ENCODE measurements around the gene RRP1B. TPM values are rescaled to one million over a fixed set of nuclear protein-coding genes. Genes with fewer than 3 reads are reported as not detected.

RRP1B gene
- total RNA-seq, 2 donors from 2014 or later, result 34.5 to 76.3 TPM

DNA sequence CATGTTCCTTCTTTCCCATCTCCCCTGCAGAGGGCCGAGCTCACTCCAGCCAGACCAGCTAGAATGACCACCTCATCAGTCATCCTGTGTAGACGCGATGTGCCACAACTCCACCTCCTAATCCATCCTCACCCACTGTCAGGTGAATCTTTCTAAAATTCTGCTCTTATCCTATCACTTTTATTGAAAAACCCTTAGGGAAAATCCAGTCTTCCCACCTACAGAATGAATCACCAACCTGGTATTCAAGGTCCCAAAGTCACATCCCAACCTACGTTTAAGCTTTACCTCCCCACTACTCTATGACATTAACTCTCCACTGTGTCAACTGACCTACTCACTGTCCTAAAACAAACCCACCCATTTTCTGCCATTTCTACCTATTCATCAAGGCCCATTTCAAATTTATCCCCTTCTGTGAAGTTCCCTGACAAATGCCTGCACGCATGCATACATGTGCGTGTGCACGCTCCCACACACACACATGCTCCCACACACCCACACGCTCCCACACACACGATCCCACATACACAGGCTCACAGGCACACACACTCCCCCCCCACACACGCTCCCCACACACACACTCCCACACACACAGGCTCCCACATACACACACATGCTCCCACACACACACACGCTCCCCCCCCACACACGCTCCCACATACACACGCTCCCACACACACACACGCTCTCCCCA is 27.8 kb upstream of the RRP1B start:
- Mint-ChIP-seq H3K4me3 (no peak overlapping the region), H3K9me3 (no peaks in the 10 kb centered on the region), H3K4me1 (no peaks in the 10 kb centered on the region), H3K27ac (no peak overlapping the region), H3K36me3 (ENCODE audit: low read depth) (no peaks in the 10 kb centered on the region), H3K27me3 (peaks cover 15% of the 10 kb centered on the region)
- no peak for ATAC-seq (replicated peaks)

GRCh38 chr21:43632373-43632905 is 26.9 kb upstream of the RRP1B start:
- Mint-ChIP-seq H3K36me3 (ENCODE audit: low read depth) (no peaks in the 10 kb centered on the region), H3K4me1 (no peaks in the 10 kb centered on the region), H3K9me3 (no peaks in the 10 kb centered on the region), H3K4me3 (no peak overlapping the region), H3K27me3 (peaks cover 15% of the 10 kb centered on the region), H3K27ac (no peak overlapping the region)
- no peak for ATAC-seq (replicated peaks)

DNA sequence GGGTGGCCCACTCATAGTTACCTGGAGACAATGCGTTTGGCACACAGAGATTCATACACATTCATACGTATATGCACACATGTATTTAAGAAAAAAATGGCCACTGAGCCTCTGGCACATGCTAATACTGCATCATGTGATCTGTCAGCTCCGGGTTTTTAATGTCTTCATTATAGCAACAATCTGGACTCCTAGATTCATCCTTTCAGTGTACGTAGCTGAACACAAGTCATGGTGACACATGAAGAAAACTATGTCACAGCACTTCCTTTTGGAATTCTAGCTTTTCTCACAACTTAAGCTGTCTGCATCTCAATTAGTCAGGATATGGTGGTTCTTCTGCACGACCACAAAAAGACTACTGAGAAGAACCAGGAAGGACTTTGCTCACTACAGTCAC is 24.7 kb upstream of the RRP1B start:
- Mint-ChIP-seq H3K4me1 (peaks cover 4% of the 10 kb centered on the region), H3K9me3 (no peaks in the 10 kb centered on the region), H3K36me3 (ENCODE audit: low read depth) (no peaks in the 10 kb centered on the region), H3K27ac (no peak overlapping the region), H3K4me3 (no peak overlapping the region), H3K27me3 (peaks cover 11% of the 10 kb centered on the region)
- ATAC-seq (replicated peaks), result no peak

- H3K9me3 Mint-ChIP-seq, result no peaks in the 10 kb centered on the region
Observed at GRCh38 chr21:43635436-43635835, 23.9 kb upstream of the RRP1B start.

GRCh38 chr21:43637530-43638158 is 21.7 kb upstream of the RRP1B start:
- ATAC-seq (replicated peaks), result no peak
- H3K27me3 Mint-ChIP-seq, result no peaks in the 10 kb centered on the region
- H3K4me1 Mint-ChIP-seq, result peaks cover 4% of the 10 kb centered on the region
- no peaks in the 10 kb centered on the region for H3K9me3 Mint-ChIP-seq
- no peak overlapping the region for H3K4me3 Mint-ChIP-seq
- H3K27ac Mint-ChIP-seq, result no peak overlapping the region
- no peaks in the 10 kb centered on the region for H3K36me3 Mint-ChIP-seq (ENCODE audit: low read depth)

More at GRCh38 chr21:43635436-43635835, 23.9 kb upstream of the RRP1B start:
- ATAC-seq (replicated peaks), result no peak
- Mint-ChIP-seq H3K27me3 (peaks cover 11% of the 10 kb centered on the region), H3K4me3 (no peak overlapping the region), H3K27ac (no peak overlapping the region), H3K4me1 (peaks cover 4% of the 10 kb centered on the region), H3K36me3 (ENCODE audit: low read depth) (no peaks in the 10 kb centered on the region)

- H3K4me3 Mint-ChIP-seq, result no peak overlapping the region
- no peaks in the 10 kb centered on the region for H3K9me3 Mint-ChIP-seq
- peaks cover 4% of the 10 kb centered on the region for H3K4me1 Mint-ChIP-seq
- H3K27me3 Mint-ChIP-seq, result no peaks in the 10 kb centered on the region
- H3K27ac Mint-ChIP-seq, result peak overlapping the region; percentile 34
- H3K36me3 Mint-ChIP-seq (ENCODE audit: low read depth), result no peaks in the 10 kb centered on the region
- ATAC-seq (replicated peaks), result no peak
Observed at GRCh38 chr21:43639470-43640353, 19.6 kb upstream of the RRP1B start.

GRCh38 chr21:43640400-43640799 is 19.0 kb upstream of the RRP1B start:
- Mint-ChIP-seq H3K36me3 (ENCODE audit: low read depth) (no peaks in the 10 kb centered on the region), H3K4me1 (peaks cover 4% of the 10 kb centered on the region), H3K27me3 (no peaks in the 10 kb centered on the region), H3K4me3 (no peak overlapping the region), H3K27ac (no peak overlapping the region), H3K9me3 (no peaks in the 10 kb centered on the region)
- no peak for ATAC-seq (replicated peaks)

- peaks cover 4% of the 10 kb centered on the region for H3K4me1 Mint-ChIP-seq
- peaks cover 1% of the 10 kb centered on the region for H3K27me3 Mint-ChIP-seq
- H3K4me3 Mint-ChIP-seq, result no peak overlapping the region
- no peaks in the 10 kb centered on the region for H3K36me3 Mint-ChIP-seq (ENCODE audit: low read depth)
- no peak overlapping the region for H3K27ac Mint-ChIP-seq
- H3K9me3 Mint-ChIP-seq, result no peaks in the 10 kb centered on the region
- ATAC-seq (replicated peaks), result no peak
Observed at GRCh38 chr21:43643193-43643592, 16.2 kb upstream of the RRP1B start.

DNA sequence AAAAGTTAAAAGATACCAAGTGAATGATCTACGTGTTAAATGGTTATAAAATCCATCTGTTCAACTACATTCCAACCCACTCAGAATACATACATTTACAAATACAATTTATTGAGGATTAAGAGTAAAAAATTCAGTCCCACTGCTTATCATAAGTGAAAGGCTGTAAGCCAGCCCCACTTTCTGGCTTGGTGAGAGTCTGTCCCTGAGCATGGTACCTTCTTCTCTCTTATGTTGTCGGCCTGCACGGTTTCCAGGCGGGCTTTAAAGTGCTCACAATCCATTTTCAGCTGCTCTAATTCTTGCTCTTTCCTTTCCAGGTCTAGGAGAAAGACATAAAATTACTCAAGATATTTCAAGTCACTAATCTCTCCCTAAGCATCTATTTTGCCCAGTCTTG is 15.3 kb upstream of the RRP1B start:
- H3K4me3 Mint-ChIP-seq, result no peak overlapping the region

GRCh38 chr21:43644609-43645008 is 14.8 kb upstream of the RRP1B start:
- peaks cover 5% of the 10 kb centered on the region for H3K27me3 Mint-ChIP-seq
- H3K36me3 Mint-ChIP-seq (ENCODE audit: low read depth), result no peaks in the 10 kb centered on the region
- H3K4me1 Mint-ChIP-seq, result no peaks in the 10 kb centered on the region
- H3K9me3 Mint-ChIP-seq, result no peaks in the 10 kb centered on the region
- no peak overlapping the region for H3K27ac Mint-ChIP-seq
- ATAC-seq (replicated peaks), result peak; percentile 29
- H3K4me3 Mint-ChIP-seq, result no peak overlapping the region

More for the DNA sequence above, 15.3 kb upstream of the RRP1B start:
- H3K27ac Mint-ChIP-seq, result no peak overlapping the region
- H3K36me3 Mint-ChIP-seq (ENCODE audit: low read depth), result no peaks in the 10 kb centered on the region
- H3K27me3 Mint-ChIP-seq, result peaks cover 5% of the 10 kb centered on the region
- no peaks in the 10 kb centered on the region for H3K9me3 Mint-ChIP-seq
- no peak for ATAC-seq (replicated peaks)
- peaks cover 3% of the 10 kb centered on the region for H3K4me1 Mint-ChIP-seq

GRCh38 chr21:43645136-43645891 is 14.0 kb upstream of the RRP1B start:
- H3K27ac Mint-ChIP-seq, result no peak overlapping the region
- no peak for ATAC-seq (replicated peaks)
- no peaks in the 10 kb centered on the region for H3K36me3 Mint-ChIP-seq (ENCODE audit: low read depth)
- no peaks in the 10 kb centered on the region for H3K9me3 Mint-ChIP-seq
- no peaks in the 10 kb centered on the region for H3K4me1 Mint-ChIP-seq
- no peak overlapping the region for H3K4me3 Mint-ChIP-seq
- peaks cover 5% of the 10 kb centered on the region for H3K27me3 Mint-ChIP-seq

GRCh38 chr21:43645976-43646375 is 13.4 kb upstream of the RRP1B start:
- peaks cover 5% of the 10 kb centered on the region for H3K27me3 Mint-ChIP-seq
- H3K9me3 Mint-ChIP-seq, result no peaks in the 10 kb centered on the region
- H3K27ac Mint-ChIP-seq, result no peak overlapping the region
- H3K4me1 Mint-ChIP-seq, result no peaks in the 10 kb centered on the region
- no peak for ATAC-seq (replicated peaks)
- H3K36me3 Mint-ChIP-seq (ENCODE audit: low read depth), result no peaks in the 10 kb centered on the region
- H3K4me3 Mint-ChIP-seq, result peak overlapping the region; percentile 25

- Mint-ChIP-seq H3K27ac (no peak overlapping the region), H3K4me3 (peak overlapping the region; percentile 25), H3K27me3 (peaks cover 5% of the 10 kb centered on the region), H3K36me3 (ENCODE audit: low read depth) (no peaks in the 10 kb centered on the region), H3K9me3 (no peaks in the 10 kb centered on the region), H3K4me1 (no peaks in the 10 kb centered on the region)
- ATAC-seq (replicated peaks), result peak; percentile 99
Observed at GRCh38 chr21:43646550-43647260, 12.7 kb upstream of the RRP1B start.

Data from activated T-helper 17 cell treated with anti-CD3 and anti-CD28 coated beads, Interleukin-2, amount 50 U/mL, for 72 hours (primary cell).